Upper lobe of left lung (tissue), 6 donors: Measurements from ENCODE around the gene HAL. TPM values are rescaled to one million over a fixed set of nuclear protein-coding genes. Genes with fewer than 3 reads are reported as not detected.

Experiments used
- ATAC-seq, 2 donors: fragments of 200-7000 bp; cut with Tn5 transposase; one replicate each; pipeline ENCODE4 v1.9.1; 2022; ENCODE audit warnings: mild to moderate bottlenecking in 2 of 2, moderate library complexity in 2 of 2; ENCODE audit not compliant: low FRiP score in 2 of 2
- DNase-seq, 2 donors: peaks; one replicate each; pipeline ENCODE4 v3.0.0-alpha.2; 2019 to 2020
- H3K27ac ChIP-seq, 4 donors: fragments of 200-600 bp; sonication (generic); one replicate each; pipeline ENCODE4 v1.5.1; 2016 to 2019
- H3K27me3 ChIP-seq, 4 donors: fragments of 200-600 bp; sonication (generic); one replicate each; pipeline ENCODE4 v1.5.1; 2017 to 2019
- H3K36me3 ChIP-seq, 4 donors: fragments of 200-600 bp; sonication (generic); one replicate each; pipeline ENCODE4 v1.5.1; 2016 to 2019
- H3K4me1 ChIP-seq, 4 donors: fragments of 200-600 bp; sonication (generic); one replicate each; pipeline ENCODE4 v1.5.1; 2018 to 2019
- H3K4me3 ChIP-seq, 4 donors: fragments of 200-600 bp; sonication (generic); one replicate each; pipeline ENCODE4 v1.5.1; 2017 to 2019; ENCODE audit warnings: mild to moderate bottlenecking in 2 of 4, moderate library complexity in 1 of 4
- H3K9me3 ChIP-seq, 4 donors: fragments of 200-600 bp; sonication (generic); one replicate each; pipeline ENCODE4 v1.5.1; 2018 to 2019
- CTCF ChIP-seq, 6 experiments: fragments of 450-650 bp in 4 of 6; fragments of 200-600 bp in 2 of 6; sonication (generic) in 2 of 6; IDR thresholded peaks; one replicate each; pipeline ENCODE4 v1.5.1; 2016 to 2019; ENCODE audit warnings: antibody characterized with exemption in 6 of 6
- EP300 ChIP-seq, 4 donors: sonication (generic); formaldehyde crosslinking; IDR thresholded peaks; one replicate each; pipeline ENCODE4 v1.5.1; 2017; ENCODE audit warnings: antibody characterized with exemption in 4 of 4, control low read depth in 2 of 4
- POLR2A ChIP-seq, 4 donors: fragments of 450-650 bp; IDR thresholded peaks; one replicate each; pipeline ENCODE4 v1.5.1; 2016 to 2017; ENCODE audit warnings: antibody characterized with exemption in 4 of 4, mild to moderate bottlenecking in 2 of 4
- POLR2AphosphoS5 ChIP-seq, 2 donors: sonication (generic); formaldehyde crosslinking; IDR thresholded peaks; one replicate each; pipeline ENCODE4 v1.5.1; 2017; ENCODE audit warnings: antibody characterized with exemption in 2 of 2
- WGBS, 2 donors: methylation state at CpG; one replicate each; pipeline ENCODE4 v1.1.5; 2017 to 2018; 5-methylcytosine and 5-hydroxymethylcytosine counted together
- total RNA-seq, 6 donors: library from RNA; depleted of rRNA in 4 of 6; stranded (reverse); fragments of >200 nt in 4 of 6; gene quantifications; one replicate each; pipeline versions ENCODE4 v1.1.0 to v1.2.1, GENCODE V29; 2016 to 2021
- donor health status: DM: no; HTN: no; CAD: no; lungs with moderate emphysema.
- donor health status: DM: no; HTN: yes; CAD: no; lungs with severe emphysema.

Gene HAL
- total RNA-seq, 6 donors from 2014 or later: 3.0 to 11.5 (median 5.2) TPM

- Histone ChIP-seq H3K27ac (no peak overlapping the region), H3K9me3 (no peaks in the 10 kb centered on the region), H3K4me3 (no peak overlapping the region), H3K4me1 (peaks cover 11 to 21% (median 17%) of the 10 kb centered on the region in 4 donors), H3K36me3 (peaks cover 0 to 4% (median 0%) of the 10 kb centered on the region in 4 donors), H3K27me3 (no peaks in the 10 kb centered on the region)
- DNase-seq (no peak), ATAC-seq (no peak)
- no peak for TF ChIP-seq POLR2A (IDR thresholded peaks at IDR 0.05)
- no peak for TF ChIP-seq POLR2AphosphoS5 (IDR thresholded peaks at IDR 0.05)
- no peak for TF ChIP-seq CTCF (IDR thresholded peaks at IDR 0.05)
- TF ChIP-seq EP300 (IDR thresholded peaks at IDR 0.05): no peak
- 91 to 93% methylated on average over 7 of the region's 7 CpGs for WGBS, 2 donors
Measured at GRCh38 chr12:95993907-95994306, 2.2 kb downstream of the HAL start.

DNA sequence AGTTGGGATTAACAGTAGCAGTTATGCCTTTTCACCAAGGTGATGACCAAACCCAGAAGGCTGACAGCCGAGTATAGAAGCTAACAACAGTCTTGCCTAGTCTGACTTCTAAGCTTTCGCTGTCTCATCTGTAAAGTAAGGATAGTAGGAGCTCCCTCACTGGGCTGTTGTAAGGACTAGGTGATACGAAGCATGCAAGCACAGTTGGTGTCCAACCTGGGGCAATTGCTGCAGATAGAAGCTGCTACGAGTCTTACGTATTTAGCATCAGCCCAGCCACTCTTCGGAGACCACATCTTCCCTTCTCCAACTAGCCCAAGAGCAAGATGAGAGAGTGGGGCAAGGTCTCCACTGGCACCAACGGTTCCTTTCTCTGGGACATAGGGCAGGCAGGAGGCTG, 6.0 kb downstream of the HAL start:
- Histone ChIP-seq H3K36me3 (no peaks in the 10 kb centered on the region), H3K9me3 (no peaks in the 10 kb centered on the region), H3K27ac (no peak overlapping the region), H3K4me3 (no peak overlapping the region), H3K4me1 (peaks cover 0 to under 1% (median 0%) of the 10 kb centered on the region in 4 donors), H3K27me3 (no peaks in the 10 kb centered on the region)
- 85 to 87% methylated on average over 5 to 7 of the region's 7 CpGs for WGBS, 2 donors
- TF ChIP-seq POLR2A (IDR thresholded peaks at IDR 0.05) (no peak), POLR2AphosphoS5 (IDR thresholded peaks at IDR 0.05) (no peak), CTCF (IDR thresholded peaks at IDR 0.05) (no peak), EP300 (IDR thresholded peaks at IDR 0.05) (no peak)
- DNase-seq: no peak
- no peak for ATAC-seq

GRCh38 chr12:95989504-95990123, 6.5 kb downstream of the HAL start:
- no peak for TF ChIP-seq POLR2AphosphoS5 (IDR thresholded peaks at IDR 0.05)
- no peak for TF ChIP-seq POLR2A (IDR thresholded peaks at IDR 0.05)
- TF ChIP-seq EP300 (IDR thresholded peaks at IDR 0.05): no peak
- TF ChIP-seq CTCF (IDR thresholded peaks at IDR 0.05): no peak
- ATAC-seq (no peak), DNase-seq (no peak)
- Histone ChIP-seq H3K36me3 (no peaks in the 10 kb centered on the region), H3K4me3 (no peak overlapping the region), H3K4me1 (no peaks in the 10 kb centered on the region), H3K27ac (no peak overlapping the region), H3K27me3 (no peaks in the 10 kb centered on the region), H3K9me3 (no peaks in the 10 kb centered on the region)
- 44 to 54% methylated on average over 4 of the region's 4 CpGs for WGBS, 2 donors

DNA sequence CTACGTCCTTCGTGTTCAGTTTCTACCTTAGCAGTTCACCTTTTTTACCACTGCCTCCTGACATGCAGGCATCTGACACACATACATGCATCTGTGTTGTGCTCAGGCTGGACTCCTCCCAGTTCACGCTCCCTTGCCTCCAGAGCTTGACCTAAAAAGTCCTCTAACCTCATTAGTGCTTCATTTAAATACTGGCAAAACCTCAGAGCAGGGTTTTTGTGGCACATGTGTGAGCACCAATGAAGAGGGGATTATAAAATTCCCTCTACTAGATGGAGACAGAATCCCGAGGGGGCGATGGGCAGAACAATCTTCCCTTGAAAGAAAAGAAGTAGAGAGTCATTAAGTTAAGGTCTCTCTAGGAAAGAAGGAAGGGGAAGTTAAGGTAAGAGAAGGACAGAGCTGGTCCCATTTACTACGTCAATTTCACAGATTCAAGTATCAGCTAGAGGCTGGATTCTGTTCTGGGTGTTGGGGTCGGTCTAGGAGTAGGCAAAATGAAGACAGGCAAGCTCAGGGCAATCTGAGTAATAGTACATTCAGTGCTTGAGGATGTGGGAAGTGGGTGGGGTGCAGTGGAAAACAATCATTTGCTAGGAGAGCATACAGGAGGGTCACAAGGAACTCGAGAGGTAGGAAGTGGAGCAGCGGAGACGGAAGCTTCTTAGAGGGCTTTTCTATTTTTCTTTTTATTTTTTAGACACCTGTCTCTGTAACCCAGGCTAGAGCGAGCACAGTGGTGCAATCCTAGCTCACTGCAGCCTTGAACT, 7.5 kb downstream of the HAL start:
- H3K36me3 ChIP-seq: no peaks in the 10 kb centered on the region
- H3K27ac ChIP-seq: no peak overlapping the region
- no peaks in the 10 kb centered on the region for H3K9me3 ChIP-seq
- H3K4me3 ChIP-seq: no peak overlapping the region
- H3K4me1 ChIP-seq: no peaks in the 10 kb centered on the region
- TF ChIP-seq POLR2A (IDR thresholded peaks at IDR 0.05) (no peak), CTCF (IDR thresholded peaks at IDR 0.05) (no peak), EP300 (IDR thresholded peaks at IDR 0.05) (no peak), POLR2AphosphoS5 (IDR thresholded peaks at IDR 0.05) (no peak)
- H3K27me3 ChIP-seq: no peaks in the 10 kb centered on the region
- DNase-seq (no peak), ATAC-seq (no peak)
- WGBS, 2 donors: 64 to 86% methylated on average over 11 of the region's 11 CpGs
